Activated CD8-positive, alpha-beta T cell treated with anti-CD3 and anti-CD28 coated beads for 36 hours (primary cell): ENCODE data around the gene OTOF. TPM values are rescaled to one million over a fixed set of nuclear protein-coding genes. Genes with fewer than 3 reads are reported as not detected.

Experiments
- ATAC-seq: fragments of 200-7000 bp; cut with Tn5 transposase; one replicate; pipeline ENCODE4 v1.10.0; 2021; ENCODE audit warnings: mild to moderate bottlenecking, moderate library complexity
- CTCF ChIA-PET: fragments of 350-600 bp; sonication (Branson Sonifier 250); formaldehyde crosslinking; loops from one replicate; lab custom pipeline; 2021; ENCODE audit warnings: antibody characterized with exemption; lab: Charles Lee
- POLR2A ChIA-PET: fragments of 350-600 bp; sonication (Branson Sonifier 250); formaldehyde crosslinking; loops from one replicate; lab custom pipeline; 2021; ENCODE audit warnings: antibody characterized with exemption; lab: Charles Lee
- DNase-seq: peaks from one replicate; pipeline ENCODE4 v3.0.0-alpha.2; 2020
- H3K27ac Mint-ChIP-seq: one replicate; pipeline ENCODE4 v1.8.0; 2021; ENCODE audit warnings: mild to moderate bottlenecking, mixed read lengths
- H3K27me3 Mint-ChIP-seq: one replicate; pipeline ENCODE4 v1.8.0; 2021; ENCODE audit warnings: mixed read lengths
- H3K36me3 Mint-ChIP-seq: one replicate; pipeline ENCODE4 v1.8.0; 2021; ENCODE audit warnings: low read depth, mixed read lengths
- H3K4me1 Mint-ChIP-seq: one replicate; pipeline ENCODE4 v1.8.0; 2021; ENCODE audit warnings: low read depth, mixed read lengths
- H3K4me3 Mint-ChIP-seq: one replicate; pipeline ENCODE4 v1.8.0; 2021; ENCODE audit warnings: mild to moderate bottlenecking, moderate library complexity, mixed read lengths
- H3K9me3 Mint-ChIP-seq: one replicate; pipeline ENCODE4 v1.8.0; 2021; ENCODE audit warnings: mixed read lengths
- intact Hi-C: fragments of 100-400 bp; cut with micrococcal nuclease; formaldehyde crosslinking; loops from one replicate; pipeline ENCODE4 v1.10.0; 2022
- total RNA-seq, 2 experiments: library from RNA; stranded (reverse); gene quantifications; one replicate each; pipeline ENCODE4 v1.2.3, GENCODE V29; 2021
- TF ChIP-seq, protein P1 (sequence below): fragments of 200-600 bp; IDR thresholded peaks from one replicate; pipeline ENCODE4 v1.8.0; 2022; ENCODE audit warnings: antibody characterized with exemption, mild to moderate bottlenecking

Gene OTOF
- total RNA-seq, 2 experiments from 2014 or later, result 0.60 to 0.81 TPM

- no peak for ATAC-seq
- peaks cover 4% of the 10 kb centered on the region for H3K27me3 Mint-ChIP-seq
- TF ChIP-seq, protein P1, sequence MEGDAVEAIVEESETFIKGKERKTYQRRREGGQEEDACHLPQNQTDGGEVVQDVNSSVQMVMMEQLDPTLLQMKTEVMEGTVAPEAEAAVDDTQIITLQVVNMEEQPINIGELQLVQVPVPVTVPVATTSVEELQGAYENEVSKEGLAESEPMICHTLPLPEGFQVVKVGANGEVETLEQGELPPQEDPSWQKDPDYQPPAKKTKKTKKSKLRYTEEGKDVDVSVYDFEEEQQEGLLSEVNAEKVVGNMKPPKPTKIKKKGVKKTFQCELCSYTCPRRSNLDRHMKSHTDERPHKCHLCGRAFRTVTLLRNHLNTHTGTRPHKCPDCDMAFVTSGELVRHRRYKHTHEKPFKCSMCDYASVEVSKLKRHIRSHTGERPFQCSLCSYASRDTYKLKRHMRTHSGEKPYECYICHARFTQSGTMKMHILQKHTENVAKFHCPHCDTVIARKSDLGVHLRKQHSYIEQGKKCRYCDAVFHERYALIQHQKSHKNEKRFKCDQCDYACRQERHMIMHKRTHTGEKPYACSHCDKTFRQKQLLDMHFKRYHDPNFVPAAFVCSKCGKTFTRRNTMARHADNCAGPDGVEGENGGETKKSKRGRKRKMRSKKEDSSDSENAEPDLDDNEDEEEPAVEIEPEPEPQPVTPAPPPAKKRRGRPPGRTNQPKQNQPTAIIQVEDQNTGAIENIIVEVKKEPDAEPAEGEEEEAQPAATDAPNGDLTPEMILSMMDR, result no peak
- H3K4me1 Mint-ChIP-seq, result no peaks in the 10 kb centered on the region
- no peak for DNase-seq
- no peak overlapping the region for H3K27ac Mint-ChIP-seq
- ChIA-PET POLR2A (interaction anchor here (0.8 kb wide), 1 partner anchor 1063 kb away, joined by 3 read pairs; no protein-coding TSS in a partner anchor), CTCF (interaction anchor here (0.9 to 1.4 kb wide), 3 partner anchors 9 to 574 kb away, joined by 3 to 5 read pairs (median 3); no protein-coding TSS in a partner anchor)
- H3K9me3 Mint-ChIP-seq, result no peaks in the 10 kb centered on the region
- no peaks in the 10 kb centered on the region for H3K36me3 Mint-ChIP-seq
- intact Hi-C loops, result no loop called here
- H3K4me3 Mint-ChIP-seq, result no peak overlapping the region
Observed at GRCh38 chr2:26442707-26443106, 35.2 kb downstream of the OTOF start.

GRCh38 chr2:26442301-26442700 is 35.6 kb downstream of the OTOF start:
- ATAC-seq (no peak), DNase-seq (no peak)
- TF ChIP-seq, protein P1, result no peak
- intact Hi-C loops, result no loop called here
- Mint-ChIP-seq H3K36me3 (no peaks in the 10 kb centered on the region), H3K27me3 (peaks cover 4% of the 10 kb centered on the region), H3K4me1 (no peaks in the 10 kb centered on the region), H3K9me3 (no peaks in the 10 kb centered on the region), H3K4me3 (no peak overlapping the region), H3K27ac (no peak overlapping the region)
- POLR2A ChIA-PET, result interaction anchor here (0.8 kb wide), 1 partner anchor 1064 kb away, joined by 3 read pairs; no protein-coding TSS in a partner anchor
- CTCF ChIA-PET, result interaction anchor here (0.9 to 1.4 kb wide), 2 partner anchors 9 to 574 kb away, joined by 3 to 5 read pairs; no protein-coding TSS in a partner anchor

DNA sequence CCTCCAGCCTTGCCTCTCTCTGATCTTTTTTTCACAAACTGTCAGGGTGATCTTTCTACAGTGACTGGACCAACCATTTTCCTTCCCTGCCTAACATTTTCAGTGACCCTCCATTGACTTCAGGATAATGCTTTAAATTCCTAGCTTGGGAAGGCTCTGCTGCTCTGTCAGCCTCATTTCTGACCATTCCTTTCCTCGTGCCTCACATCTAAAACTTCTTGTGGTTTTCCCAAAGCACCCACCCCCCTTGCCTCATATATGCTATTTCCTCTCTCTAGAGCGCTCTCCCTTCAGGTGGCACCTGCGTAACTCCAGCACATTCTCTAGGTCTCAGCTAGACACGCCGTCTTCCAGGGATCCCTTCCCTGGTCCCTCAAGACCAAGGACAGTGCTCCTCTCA is 39.0 kb downstream of the OTOF start:
- CTCF ChIA-PET, result no interaction called here
- Mint-ChIP-seq H3K27ac (no peak overlapping the region), H3K4me3 (no peak overlapping the region), H3K9me3 (no peaks in the 10 kb centered on the region), H3K4me1 (no peaks in the 10 kb centered on the region), H3K27me3 (peaks cover 4% of the 10 kb centered on the region), H3K36me3 (no peaks in the 10 kb centered on the region)
- POLR2A ChIA-PET, result no interaction called here
- TF ChIP-seq, protein P1, result no peak
- intact Hi-C loops, result no loop called here
- no peak for ATAC-seq
- DNase-seq, result no peak

DNA sequence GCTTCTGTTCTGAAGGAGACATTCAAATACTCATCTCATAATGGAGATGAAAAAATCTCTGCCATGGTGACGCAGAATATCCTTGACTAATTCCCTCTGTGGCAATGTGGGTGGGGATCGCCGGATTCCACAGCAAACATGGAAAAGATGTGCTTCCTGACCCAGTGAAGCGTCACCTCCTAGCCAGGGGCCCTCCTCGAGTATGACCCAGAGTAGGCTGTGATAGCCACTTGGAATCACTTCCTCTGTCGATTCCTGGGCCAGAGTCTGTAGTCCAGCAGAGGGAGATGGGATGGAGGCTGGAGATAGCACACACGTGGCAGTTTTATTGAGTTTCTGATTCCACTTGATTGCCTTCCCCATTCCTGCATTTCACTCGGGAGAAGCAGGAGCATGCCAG is 39.4 kb downstream of the OTOF start:
- ChIA-PET CTCF (no interaction called here), POLR2A (no interaction called here)
- no peak overlapping the region for H3K27ac Mint-ChIP-seq
- no peaks in the 10 kb centered on the region for H3K9me3 Mint-ChIP-seq
- TF ChIP-seq, protein P1, result no peak
- ATAC-seq (no peak), DNase-seq (no peak)
- no peak overlapping the region for H3K4me3 Mint-ChIP-seq
- no peaks in the 10 kb centered on the region for H3K4me1 Mint-ChIP-seq
- intact Hi-C loops, result no loop called here
- H3K36me3 Mint-ChIP-seq, result no peaks in the 10 kb centered on the region
- peaks cover 4% of the 10 kb centered on the region for H3K27me3 Mint-ChIP-seq

GRCh38 chr2:26435106-26435505 is 42.8 kb downstream of the OTOF start:
- ChIA-PET POLR2A (interaction anchor here (0.6 kb wide), 1 partner anchor 286 kb away, joined by 5 read pairs; no protein-coding TSS in a partner anchor), CTCF (no interaction called here)
- H3K9me3 Mint-ChIP-seq, result no peaks in the 10 kb centered on the region
- H3K27ac Mint-ChIP-seq, result no peak overlapping the region
- TF ChIP-seq, protein P1, result no peak
- ATAC-seq (no peak), DNase-seq (no peak)
- no peak overlapping the region for H3K4me3 Mint-ChIP-seq
- no peaks in the 10 kb centered on the region for H3K4me1 Mint-ChIP-seq
- intact Hi-C loops, result no loop called here
- H3K36me3 Mint-ChIP-seq, result no peaks in the 10 kb centered on the region
- peaks cover 7% of the 10 kb centered on the region for H3K27me3 Mint-ChIP-seq
